ENCODE data around the gene EBP.

DNA sequence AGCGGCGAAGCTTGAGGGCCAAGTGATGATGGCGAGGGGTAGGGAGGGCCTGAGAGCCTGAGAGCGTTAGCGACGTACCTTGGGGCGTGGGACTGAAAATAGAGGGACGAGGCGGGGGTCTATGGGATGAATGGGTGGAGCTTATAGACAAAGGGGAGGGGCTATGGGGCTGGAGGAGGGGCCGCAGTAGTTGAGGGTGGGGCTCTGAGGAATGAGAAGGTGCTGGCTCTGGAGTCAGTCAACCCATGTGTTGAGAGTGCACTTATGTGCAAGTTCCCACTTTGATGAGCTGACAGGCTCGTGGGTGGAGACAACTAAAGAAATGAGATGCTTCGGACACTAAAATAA is 18.4 kb downstream of the EBP start:
- TF ChIP-seq, protein P1, sequence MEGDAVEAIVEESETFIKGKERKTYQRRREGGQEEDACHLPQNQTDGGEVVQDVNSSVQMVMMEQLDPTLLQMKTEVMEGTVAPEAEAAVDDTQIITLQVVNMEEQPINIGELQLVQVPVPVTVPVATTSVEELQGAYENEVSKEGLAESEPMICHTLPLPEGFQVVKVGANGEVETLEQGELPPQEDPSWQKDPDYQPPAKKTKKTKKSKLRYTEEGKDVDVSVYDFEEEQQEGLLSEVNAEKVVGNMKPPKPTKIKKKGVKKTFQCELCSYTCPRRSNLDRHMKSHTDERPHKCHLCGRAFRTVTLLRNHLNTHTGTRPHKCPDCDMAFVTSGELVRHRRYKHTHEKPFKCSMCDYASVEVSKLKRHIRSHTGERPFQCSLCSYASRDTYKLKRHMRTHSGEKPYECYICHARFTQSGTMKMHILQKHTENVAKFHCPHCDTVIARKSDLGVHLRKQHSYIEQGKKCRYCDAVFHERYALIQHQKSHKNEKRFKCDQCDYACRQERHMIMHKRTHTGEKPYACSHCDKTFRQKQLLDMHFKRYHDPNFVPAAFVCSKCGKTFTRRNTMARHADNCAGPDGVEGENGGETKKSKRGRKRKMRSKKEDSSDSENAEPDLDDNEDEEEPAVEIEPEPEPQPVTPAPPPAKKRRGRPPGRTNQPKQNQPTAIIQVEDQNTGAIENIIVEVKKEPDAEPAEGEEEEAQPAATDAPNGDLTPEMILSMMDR (IDR thresholded peaks at IDR 0.05 in 8 of 11, conservative IDR thresholded peaks at IDR 0.05 in 3 of 11) = peak in 2 of 11 experiments; percentile 1 to 6
- TF ChIP-seq POLR2AphosphoS5 (IDR thresholded peaks at IDR 0.05) (no peak), POLR2A (IDR thresholded peaks at IDR 0.05) (no peak)

All from spleen (tissue), 7 donors.